ENCODE measurements around the gene KRTAP10-1. TPM values are rescaled to one million over a fixed set of nuclear protein-coding genes. Genes with fewer than 3 reads are reported as not detected.

The KRTAP10-1 gene
- total and polyA plus RNA-seq, 9 of the 15 experiments (the other 6 are each of a cell fraction or from before 2014, with no cell fraction given): not detected

DNA sequence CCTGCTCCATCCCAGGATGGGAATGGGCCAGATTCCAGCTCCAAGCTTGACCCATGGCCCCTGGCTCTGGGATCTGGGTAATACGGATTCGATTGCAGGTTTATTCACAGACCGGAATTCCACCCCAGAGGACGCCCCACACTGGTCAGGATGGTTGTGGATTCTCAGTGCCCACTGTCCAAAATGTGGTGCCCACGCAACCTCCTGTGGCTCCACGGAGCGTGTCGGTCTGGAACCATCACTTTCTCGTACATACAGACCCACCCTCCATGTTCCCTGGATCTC lies 31.6 kb downstream of the KRTAP10-1 start (continued):
- no peak for TF ChIP-seq ARID3A (IDR thresholded peaks at IDR 0.05; ENCODE audit: borderline replicate concordance, low read depth, low read length)

DNA sequence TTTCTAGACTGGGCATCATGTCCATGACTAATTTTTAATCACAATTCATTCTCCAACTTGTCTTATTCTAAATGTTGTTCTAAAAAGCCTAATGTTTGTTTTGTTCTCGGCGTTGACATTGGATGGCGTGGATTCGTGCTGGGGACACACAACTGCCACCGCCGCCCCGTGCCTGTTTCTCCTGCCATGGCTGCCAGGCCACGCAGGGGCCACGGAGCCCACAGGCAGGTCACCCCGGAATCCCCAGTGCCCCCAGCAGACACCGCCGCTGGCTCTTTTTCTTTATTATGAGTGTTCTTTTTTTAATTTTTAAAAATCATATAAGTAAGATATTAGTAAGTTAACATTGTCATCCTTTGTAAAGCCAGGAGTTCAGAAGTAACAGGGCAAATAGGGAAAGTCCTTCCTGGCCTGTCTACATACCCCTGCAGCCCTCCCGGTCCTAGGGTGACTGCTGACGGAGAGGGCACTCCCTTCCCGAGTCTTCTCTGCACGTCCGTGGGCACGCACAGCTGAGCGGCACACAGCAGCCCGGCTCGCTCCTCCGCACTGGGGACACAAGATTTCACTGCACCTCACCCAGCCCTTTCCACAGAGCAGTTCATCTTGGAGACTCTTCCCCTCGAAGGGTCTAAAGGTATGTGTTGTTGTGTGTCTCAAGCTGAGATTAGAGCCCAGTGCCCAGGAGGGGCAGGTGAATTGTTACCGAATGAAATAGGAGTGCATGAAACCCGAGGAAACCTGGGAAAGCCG lies 32.1 kb downstream of the KRTAP10-1 start:
- Histone ChIP-seq H3K9me1 (ENCODE audit: control insufficient read depth, insufficient read depth, low read length) (no peaks in the 10 kb centered on the region), H3K9ac (ENCODE audit: insufficient read depth in 1 of 2, low read depth in 2 of 2, low read length in 2 of 2) (no peak overlapping the region), H2AFZ (ENCODE audit: low read depth, low read length) (no peak overlapping the region), H3K27me3 (ENCODE audit: control insufficient read depth in 2 of 2, insufficient read depth in 2 of 2, low read length in 2 of 2) (peaks cover 40 to 64% of the 10 kb centered on the region in 2 experiments), H3K4me2 (ENCODE audit: insufficient read depth, low read length) (no peak overlapping the region), H3K79me2 (ENCODE audit: control insufficient read depth, insufficient read depth, low read length) (no peaks in the 10 kb centered on the region), H3K4me3 (no peak overlapping the region), H4K20me1 (replicated peaks; ENCODE audit: control insufficient read depth, insufficient read depth, low read length) (peaks cover 15% of the 10 kb centered on the region), H3K4me1 (replicated peaks in 1 of 2; ENCODE audit: control insufficient read depth in 2 of 2, insufficient read depth in 2 of 2, low read length in 2 of 2) (peaks cover 0 to 30% of the 10 kb centered on the region in 2 experiments; a peak in 2 of 5 replicates), H3K27ac (ENCODE audit: extremely low read depth, low read depth, low read length) (no peak overlapping the region), H3K9me3 (replicated peaks; ENCODE audit: control insufficient read depth, insufficient read depth, low read depth, low read length) (no peaks in the 10 kb centered on the region), H3K36me3 (ENCODE audit: control insufficient read depth, insufficient read depth, low read length) (no peaks in the 10 kb centered on the region)
- in situ Hi-C loops (cut with MboI) (loop anchor here (10.0 kb wide), 1 partner anchor 427 kb away; no protein-coding TSS in a partner anchor), intact Hi-C loops (cut with micrococcal nuclease) (no loop called here)
- FAIRE-seq (no peak), ATAC-seq (no peak), DNase-seq (ENCODE audit: extremely low read depth in 1 of 4, low spot score in 3 of 4) (no peak)
- POLR2A ChIA-PET: interaction anchor here (1.0 kb wide), 1 partner anchor 10 kb away, joined by 3 read pairs; no protein-coding TSS in a partner anchor
- no TSS peak for BruUV-seq (replicated peaks)
- 8% methylated on average over 26 of the region's 26 CpGs for WGBS (ENCODE audit: insufficient coverage, low coverage, missing lambda C conversion rate)
- TF ChIP-seq ZNF518B (CRISPR knock-in tag; IDR thresholded peaks at IDR 0.05): no peak
- CTCF ChIA-PET (ENCODE audit: low intra/inter-chr PET ratio): no interaction called here

Data from K562 (cell line).